Measurements from ENCODE around the gene MED17.

MED17 gene

DNA sequence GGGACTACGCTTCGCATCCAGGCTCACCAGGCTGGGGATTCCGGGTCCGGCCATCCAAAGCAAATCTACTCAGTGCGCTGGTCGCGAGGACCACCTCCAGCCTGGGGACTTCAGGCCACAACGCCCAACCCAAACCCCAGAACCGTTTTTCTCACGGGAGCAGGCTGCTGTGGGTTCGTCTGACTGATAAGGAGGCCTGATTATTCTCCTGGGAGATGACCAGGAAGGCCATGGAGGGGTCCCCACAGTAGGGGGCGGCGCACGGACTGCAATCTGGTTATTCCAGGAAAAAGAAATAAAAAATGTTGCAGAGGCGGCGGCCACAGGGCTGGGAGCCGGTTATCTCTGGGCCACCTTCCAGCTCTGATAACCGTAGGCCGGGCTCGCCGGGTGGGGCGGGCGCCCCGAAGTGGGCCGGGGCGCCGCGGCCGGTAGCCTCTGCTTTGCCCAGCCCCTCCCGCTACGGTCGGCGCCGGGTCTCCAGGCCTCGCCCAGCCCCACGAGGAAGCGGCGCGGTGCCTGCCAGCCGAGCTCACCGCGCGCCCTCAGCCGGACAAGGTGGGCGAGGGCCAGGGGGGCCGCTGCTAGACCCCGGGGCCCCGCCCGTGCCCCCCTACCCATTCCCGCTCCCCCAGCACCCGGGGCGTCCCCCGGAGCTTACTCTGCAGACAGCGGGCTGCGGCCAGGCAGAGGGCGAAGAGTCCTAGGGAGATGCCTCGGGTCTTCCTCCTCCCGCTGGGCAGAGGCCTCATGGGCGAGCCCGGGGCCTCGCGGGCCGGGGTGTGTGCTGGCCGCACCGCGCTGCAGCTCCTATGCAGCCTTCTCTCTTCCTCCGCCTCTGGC lies 65.9 kb downstream of the MED17 start:
- no peaks in the 10 kb centered on the region for H3K9me3 ChIP-seq (ENCODE audit: insufficient read depth, low read length)
- no peaks in the 10 kb centered on the region for H4K20me1 ChIP-seq (ENCODE audit: low read depth, low read length)
- H3K79me2 ChIP-seq (ENCODE audit: insufficient read depth, low read length), result no peaks in the 10 kb centered on the region
- H3K4me3 ChIP-seq (ENCODE audit: insufficient read depth, low read length, poor library complexity, severe bottlenecking), result no peak overlapping the region
- no peaks in the 10 kb centered on the region for H3K9me2 ChIP-seq (replicated peaks; ENCODE audit: insufficient read depth, low read length)
- H2AFZ ChIP-seq (ENCODE audit: low read depth, low read length, severe bottlenecking), result no peak overlapping the region
- no peaks in the 10 kb centered on the region for H3F3A ChIP-seq (ENCODE audit: insufficient read depth)
- no peaks in the 10 kb centered on the region for H3K27me3 ChIP-seq (ENCODE audit: low read length)
- H3K36me3 ChIP-seq (ENCODE audit: low read length), result no peaks in the 10 kb centered on the region
- H3K4me2 ChIP-seq (ENCODE audit: low read depth, low read length, poor library complexity, severe bottlenecking), result no peak overlapping the region
- TF ChIP-seq EZH2phosphoT487 (conservative IDR thresholded peaks at IDR 0.05; ENCODE audit: low read length), result no peak
- no peak overlapping the region for H3K9ac ChIP-seq (ENCODE audit: low read length)
- no peak overlapping the region for H3K27ac ChIP-seq (ENCODE audit: low read depth, low read length)

DNA sequence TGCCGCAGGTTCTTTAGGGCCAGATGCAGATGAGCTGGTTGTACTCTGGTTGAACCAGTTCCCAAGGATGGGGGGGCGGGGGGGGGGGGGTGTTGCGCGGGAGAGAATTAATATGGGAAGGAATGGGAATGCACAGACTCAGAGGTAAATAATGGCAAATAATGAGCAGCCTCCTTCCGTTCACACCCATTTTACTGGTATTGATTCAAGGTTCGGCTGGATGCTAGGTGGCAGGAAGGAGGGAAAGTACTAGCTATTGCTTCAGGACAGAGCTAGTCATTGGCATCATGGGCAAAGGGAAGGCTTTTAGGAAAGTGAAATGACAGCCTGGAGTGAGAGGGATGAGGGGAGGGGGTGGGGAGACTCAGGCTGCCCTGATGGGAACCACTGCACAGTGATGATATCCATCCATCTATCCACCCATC lies 66.5 kb downstream of the MED17 start, which contains the start of gene VSTM5:
Gene VSTM5, minus strand, starts transcription at position 25 of the 425 bp plus-strand sequence. CDS start 116 bp downstream, outside the sequence.
- no peaks in the 10 kb centered on the region for H3K79me2 ChIP-seq (ENCODE audit: insufficient read depth, low read length)
- H3K36me3 ChIP-seq (ENCODE audit: low read length), result no peaks in the 10 kb centered on the region
- H3K4me2 ChIP-seq (ENCODE audit: low read depth, low read length, poor library complexity, severe bottlenecking), result no peak within 1 kb of the TSS
- TF ChIP-seq EZH2phosphoT487 (conservative IDR thresholded peaks at IDR 0.05; ENCODE audit: low read length), result no peak
- TF ChIP-seq, protein P1, sequence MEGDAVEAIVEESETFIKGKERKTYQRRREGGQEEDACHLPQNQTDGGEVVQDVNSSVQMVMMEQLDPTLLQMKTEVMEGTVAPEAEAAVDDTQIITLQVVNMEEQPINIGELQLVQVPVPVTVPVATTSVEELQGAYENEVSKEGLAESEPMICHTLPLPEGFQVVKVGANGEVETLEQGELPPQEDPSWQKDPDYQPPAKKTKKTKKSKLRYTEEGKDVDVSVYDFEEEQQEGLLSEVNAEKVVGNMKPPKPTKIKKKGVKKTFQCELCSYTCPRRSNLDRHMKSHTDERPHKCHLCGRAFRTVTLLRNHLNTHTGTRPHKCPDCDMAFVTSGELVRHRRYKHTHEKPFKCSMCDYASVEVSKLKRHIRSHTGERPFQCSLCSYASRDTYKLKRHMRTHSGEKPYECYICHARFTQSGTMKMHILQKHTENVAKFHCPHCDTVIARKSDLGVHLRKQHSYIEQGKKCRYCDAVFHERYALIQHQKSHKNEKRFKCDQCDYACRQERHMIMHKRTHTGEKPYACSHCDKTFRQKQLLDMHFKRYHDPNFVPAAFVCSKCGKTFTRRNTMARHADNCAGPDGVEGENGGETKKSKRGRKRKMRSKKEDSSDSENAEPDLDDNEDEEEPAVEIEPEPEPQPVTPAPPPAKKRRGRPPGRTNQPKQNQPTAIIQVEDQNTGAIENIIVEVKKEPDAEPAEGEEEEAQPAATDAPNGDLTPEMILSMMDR (IDR thresholded peaks at IDR 0.05; ENCODE audit: insufficient read depth, low read length, poor library complexity, severe bottlenecking), result no peak
- H3K9ac ChIP-seq (ENCODE audit: low read length), result no peak within 1 kb of the TSS
- H3K27ac ChIP-seq (ENCODE audit: low read depth, low read length), result no peak within 1 kb of the TSS
- no peaks in the 10 kb centered on the region for H3K27me3 ChIP-seq (ENCODE audit: low read length)
- no peak within 1 kb of the TSS for H2AFZ ChIP-seq (ENCODE audit: low read depth, low read length, severe bottlenecking)
- H3K9me2 ChIP-seq (replicated peaks; ENCODE audit: insufficient read depth, low read length), result no peaks in the 10 kb centered on the region
- H3K9me3 ChIP-seq (ENCODE audit: insufficient read depth, low read length), result no peaks in the 10 kb centered on the region
- H3F3A ChIP-seq (ENCODE audit: insufficient read depth), result no peaks in the 10 kb centered on the region
- H3K4me3 ChIP-seq (ENCODE audit: insufficient read depth, low read length, poor library complexity, severe bottlenecking), result no peak within 1 kb of the TSS
- no peaks in the 10 kb centered on the region for H4K20me1 ChIP-seq (ENCODE audit: low read depth, low read length)

DNA sequence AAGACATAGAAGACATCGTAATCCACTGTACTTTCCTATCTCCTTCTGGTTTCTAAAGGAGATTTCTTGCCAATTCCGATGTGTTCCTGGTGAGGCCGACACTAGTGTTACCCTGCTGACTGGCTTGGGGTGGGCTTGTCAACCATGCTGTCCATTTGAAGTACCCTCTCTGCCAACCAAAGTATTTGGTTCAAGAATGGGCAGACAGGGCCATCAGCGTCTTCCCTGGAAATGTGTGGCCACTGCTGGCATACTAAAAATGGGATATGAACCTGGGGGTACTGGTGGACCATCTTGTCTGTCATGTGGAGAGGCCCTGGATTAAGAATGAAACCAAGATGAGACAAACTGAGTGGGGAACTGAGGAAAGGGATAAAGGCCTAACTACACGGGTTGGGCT lies 68.2 kb downstream of the MED17 start:
- H4K20me1 ChIP-seq (ENCODE audit: low read depth, low read length), result no peaks in the 10 kb centered on the region
- H3K4me3 ChIP-seq (ENCODE audit: insufficient read depth, low read length, poor library complexity, severe bottlenecking), result no peak overlapping the region
- H3K27ac ChIP-seq (ENCODE audit: low read depth, low read length), result no peak overlapping the region
- H3K4me2 ChIP-seq (ENCODE audit: low read depth, low read length, poor library complexity, severe bottlenecking), result no peak overlapping the region
- no peak overlapping the region for H3K9ac ChIP-seq (ENCODE audit: low read length)
- H2AFZ ChIP-seq (ENCODE audit: low read depth, low read length, severe bottlenecking), result no peak overlapping the region
- no peaks in the 10 kb centered on the region for H3F3A ChIP-seq (ENCODE audit: insufficient read depth)
- no peaks in the 10 kb centered on the region for H3K9me2 ChIP-seq (replicated peaks; ENCODE audit: insufficient read depth, low read length)
- H3K27me3 ChIP-seq (ENCODE audit: low read length), result no peaks in the 10 kb centered on the region
- H3K9me3 ChIP-seq (ENCODE audit: insufficient read depth, low read length), result no peaks in the 10 kb centered on the region
- H3K36me3 ChIP-seq (ENCODE audit: low read length), result no peaks in the 10 kb centered on the region
- TF ChIP-seq EZH2phosphoT487 (conservative IDR thresholded peaks at IDR 0.05; ENCODE audit: low read length), result no peak
- no peaks in the 10 kb centered on the region for H3K79me2 ChIP-seq (ENCODE audit: insufficient read depth, low read length)

DNA sequence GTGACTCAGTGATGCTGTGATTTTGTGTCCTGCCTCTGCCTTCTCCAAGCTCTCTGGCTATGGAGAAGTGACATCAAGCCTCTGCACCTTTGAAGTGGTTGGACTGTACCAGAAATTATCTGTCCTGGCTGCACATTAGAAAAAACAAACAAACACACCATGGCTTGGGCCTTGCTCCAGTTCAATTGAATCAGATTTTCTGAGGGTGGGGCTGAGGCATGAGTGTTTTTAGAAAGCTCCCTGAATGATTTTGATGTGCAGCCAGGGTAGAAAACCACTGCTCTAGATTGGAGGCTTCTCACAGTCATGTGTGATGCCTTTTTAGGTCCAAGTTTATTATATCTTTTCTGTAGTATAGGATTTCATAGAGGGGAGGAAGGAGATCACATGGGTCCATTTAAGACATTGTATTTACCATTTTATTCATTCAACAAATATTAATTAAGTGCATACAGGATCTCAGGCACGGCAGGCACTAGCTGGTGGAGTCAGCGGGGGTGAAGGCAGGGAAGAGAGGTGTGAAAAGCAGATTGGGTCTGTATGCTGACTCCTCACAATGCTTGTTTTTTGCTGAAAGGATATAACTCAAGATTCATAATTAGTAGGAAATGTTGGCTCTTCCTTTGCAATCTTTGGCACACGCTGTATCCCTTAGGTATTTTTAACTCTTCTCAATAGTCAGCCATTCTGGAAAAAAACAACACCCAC lies 73.5 kb downstream of the MED17 start:
- Histone ChIP-seq H3K9me2 (replicated peaks; ENCODE audit: insufficient read depth, low read length) (no peaks in the 10 kb centered on the region), H3K79me2 (ENCODE audit: insufficient read depth, low read length) (no peaks in the 10 kb centered on the region)
- no peak for TF ChIP-seq EZH2phosphoT487 (conservative IDR thresholded peaks at IDR 0.05; ENCODE audit: low read length)
- TF ChIP-seq, protein P1 (IDR thresholded peaks at IDR 0.05; ENCODE audit: insufficient read depth, low read length, poor library complexity, severe bottlenecking), result no peak

More for the DNA sequence above, 73.5 kb downstream of the MED17 start:
- H3K9me3 ChIP-seq (ENCODE audit: insufficient read depth, low read length), result no peaks in the 10 kb centered on the region
- no peak overlapping the region for H3K4me2 ChIP-seq (ENCODE audit: low read depth, low read length, poor library complexity, severe bottlenecking)
- H3K27ac ChIP-seq (ENCODE audit: low read depth, low read length), result no peak overlapping the region
- H4K20me1 ChIP-seq (ENCODE audit: low read depth, low read length), result no peaks in the 10 kb centered on the region
- no peak overlapping the region for H3K4me3 ChIP-seq (ENCODE audit: insufficient read depth, low read length, poor library complexity, severe bottlenecking)
- no peaks in the 10 kb centered on the region for H3K27me3 ChIP-seq (ENCODE audit: low read length)
- H3K9ac ChIP-seq (ENCODE audit: low read length), result no peak overlapping the region
- no peaks in the 10 kb centered on the region for H3F3A ChIP-seq (ENCODE audit: insufficient read depth)
- H3K36me3 ChIP-seq (ENCODE audit: low read length), result no peaks in the 10 kb centered on the region
- no peak overlapping the region for H2AFZ ChIP-seq (ENCODE audit: low read depth, low read length, severe bottlenecking)

Data from SU-DHL-6 (cell line).